Astrocyte of the spinal cord (primary cell): Measurements from ENCODE around the gene CPT1B.

Experiments used
- DNase-seq: peaks from one replicate; pipeline ENCODE4 v3.0.0; 2011; ENCODE audit warnings: low read depth, low spot score
- H3K4me3 ChIP-seq: 2 replicates; pipeline ENCODE4 v1.5.1; 2011; ENCODE audit warnings: low read depth, mild to moderate bottlenecking, low read length, moderate library complexity
- CTCF ChIP-seq: IDR thresholded peaks from 2 replicates; pipeline ENCODE4 v1.5.1; 2012; ENCODE audit warnings: low read depth, mild to moderate bottlenecking, low read length, inconsistent platforms
- in situ Hi-C: cut with HindIII; loops from 2 replicates; pipeline ENCODE4 v1.10.0; 2017; ENCODE audit warnings: low sequenced_read_pairs

The CPT1B gene

GRCh38 chr22:50605613-50606074 is 27.4 kb upstream of the CPT1B start:
- no peak for TF ChIP-seq CTCF
- in situ Hi-C loops: no loop called here
- H3K4me3 ChIP-seq: no peak overlapping the region
- no peak for DNase-seq

- TF ChIP-seq CTCF: no peak
- in situ Hi-C loops: no loop called here
- no peak for DNase-seq
- no peak overlapping the region for H3K4me3 ChIP-seq
Measured at GRCh38 chr22:50605002-50605612, 26.9 kb upstream of the CPT1B start.

- DNase-seq: no peak
- in situ Hi-C loops: no loop called here
Measured at GRCh38 chr22:50604256-50605001, 26.2 kb upstream of the CPT1B start.

GRCh38 chr22:50603511-50604255 is 25.5 kb upstream of the CPT1B start:
- no peak overlapping the region for H3K4me3 ChIP-seq
- no peak for TF ChIP-seq CTCF
- in situ Hi-C loops: no loop called here

More at GRCh38 chr22:50604256-50605001, 26.2 kb upstream of the CPT1B start:
- no peak for TF ChIP-seq CTCF
- no peak overlapping the region for H3K4me3 ChIP-seq

GRCh38 chr22:50602338-50602700 is 24.1 kb upstream of the CPT1B start:
- no peak for TF ChIP-seq CTCF
- no peak overlapping the region for H3K4me3 ChIP-seq
- in situ Hi-C loops: no loop called here
- DNase-seq: no peak

More at GRCh38 chr22:50603511-50604255, 25.5 kb upstream of the CPT1B start:
- no peak for DNase-seq

- H3K4me3 ChIP-seq: no peak overlapping the region
- DNase-seq: no peak
- in situ Hi-C loops: no loop called here
- TF ChIP-seq CTCF: no peak
Measured at GRCh38 chr22:50601669-50602337, 23.6 kb upstream of the CPT1B start.
